WERI-Rb-1 (cell line): ENCODE results near the gene ZBTB38.
A peak's percentile ranks its signal among the peaks of the same experiment; 100 is the strongest.

ENCODE experiments used
- DNase-seq: peaks from one replicate; pipeline ENCODE4 v3.0.0-alpha.2; 2020
- H3K27ac ChIP-seq: fragments of 250-450 bp; sonication (Bioruptor Pico); 2 replicates; pipeline ENCODE4 v1.5.1; 2020; ENCODE audit warnings: mild to moderate bottlenecking, moderate library complexity
- H3K27me3 ChIP-seq: fragments of 250-450 bp; sonication (Bioruptor Pico); 2 replicates; pipeline ENCODE4 v1.5.1; 2021; ENCODE audit warnings: mild to moderate bottlenecking, low read depth, moderate library complexity; ENCODE audit not compliant: insufficient read depth, severe bottlenecking
- H3K36me3 ChIP-seq: fragments of 250-450 bp; sonication (Bioruptor Pico); 2 replicates; pipeline ENCODE4 v1.5.1; 2020; ENCODE audit warnings: mild to moderate bottlenecking, moderate library complexity
- H3K4me3 ChIP-seq: 2 replicates; pipeline ENCODE4 v1.5.1; 2011; ENCODE audit warnings: low read depth, mild to moderate bottlenecking, control low read depth, low read length
- H3K9me3 ChIP-seq: fragments of 250-450 bp; sonication (Bioruptor Pico); 2 replicates; pipeline ENCODE4 v1.5.1; 2021; ENCODE audit warnings: mild to moderate bottlenecking, moderate library complexity; ENCODE audit not compliant: severe bottlenecking
- TF ChIP-seq, protein P1 (sequence below): IDR thresholded peaks from 2 replicates; pipeline ENCODE4 v1.5.1; 2011; ENCODE audit warnings: low read depth, mild to moderate bottlenecking, control low read depth, inconsistent platforms, low read length

The ZBTB38 gene

DNA sequence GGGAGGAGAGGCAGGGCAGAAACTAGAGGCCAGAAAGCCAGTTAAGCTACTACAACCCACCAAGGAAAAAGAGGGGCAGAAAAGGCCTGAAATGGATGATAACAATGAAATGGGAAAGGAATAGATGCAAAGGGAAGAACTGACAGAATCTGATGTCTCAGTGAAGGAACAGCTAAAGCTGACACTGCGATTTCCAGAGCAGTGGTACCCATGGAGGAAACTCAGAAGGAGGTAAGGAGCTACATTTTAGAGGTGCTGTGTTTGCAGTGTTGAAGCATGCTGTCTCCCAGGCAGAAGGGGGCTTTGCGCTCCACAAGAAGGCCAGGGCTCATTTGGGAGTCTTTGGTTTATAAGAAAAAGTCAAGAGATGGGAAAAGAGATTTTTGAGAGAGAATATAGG, 38.0 kb downstream of the ZBTB38 start:
- H3K4me3 ChIP-seq = no peak overlapping the region

DNA sequence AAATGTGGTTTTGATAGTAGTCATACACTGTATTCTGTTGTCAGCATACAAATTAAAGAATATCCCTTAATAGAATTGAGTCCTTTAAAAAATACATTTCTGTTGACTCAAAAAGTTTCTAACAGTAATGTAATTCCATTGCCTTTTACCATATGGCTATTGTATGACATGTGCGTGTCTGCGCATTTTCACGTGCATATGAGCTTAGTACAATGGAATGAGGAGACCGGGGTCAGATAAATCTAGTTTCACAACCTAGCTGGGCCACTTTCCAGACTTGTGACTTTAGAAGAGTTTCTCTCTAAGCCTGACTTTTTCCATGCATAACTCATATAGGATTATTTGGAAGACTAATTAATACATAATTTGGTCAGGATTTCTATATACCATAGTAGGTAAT, 38.7 kb downstream of the ZBTB38 start:
- H3K36me3 ChIP-seq = peaks cover 34% of the 10 kb centered on the region
- no peak for DNase-seq
- no peak overlapping the region for H3K27ac ChIP-seq
- no peaks in the 10 kb centered on the region for H3K9me3 ChIP-seq
- TF ChIP-seq, protein P1, sequence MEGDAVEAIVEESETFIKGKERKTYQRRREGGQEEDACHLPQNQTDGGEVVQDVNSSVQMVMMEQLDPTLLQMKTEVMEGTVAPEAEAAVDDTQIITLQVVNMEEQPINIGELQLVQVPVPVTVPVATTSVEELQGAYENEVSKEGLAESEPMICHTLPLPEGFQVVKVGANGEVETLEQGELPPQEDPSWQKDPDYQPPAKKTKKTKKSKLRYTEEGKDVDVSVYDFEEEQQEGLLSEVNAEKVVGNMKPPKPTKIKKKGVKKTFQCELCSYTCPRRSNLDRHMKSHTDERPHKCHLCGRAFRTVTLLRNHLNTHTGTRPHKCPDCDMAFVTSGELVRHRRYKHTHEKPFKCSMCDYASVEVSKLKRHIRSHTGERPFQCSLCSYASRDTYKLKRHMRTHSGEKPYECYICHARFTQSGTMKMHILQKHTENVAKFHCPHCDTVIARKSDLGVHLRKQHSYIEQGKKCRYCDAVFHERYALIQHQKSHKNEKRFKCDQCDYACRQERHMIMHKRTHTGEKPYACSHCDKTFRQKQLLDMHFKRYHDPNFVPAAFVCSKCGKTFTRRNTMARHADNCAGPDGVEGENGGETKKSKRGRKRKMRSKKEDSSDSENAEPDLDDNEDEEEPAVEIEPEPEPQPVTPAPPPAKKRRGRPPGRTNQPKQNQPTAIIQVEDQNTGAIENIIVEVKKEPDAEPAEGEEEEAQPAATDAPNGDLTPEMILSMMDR = no peak
- no peaks in the 10 kb centered on the region for H3K27me3 ChIP-seq
- H3K4me3 ChIP-seq = no peak overlapping the region

More for the DNA sequence above, 38.0 kb downstream of the ZBTB38 start:
- Histone ChIP-seq H3K27me3 (no peaks in the 10 kb centered on the region), H3K27ac (no peak overlapping the region), H3K9me3 (no peaks in the 10 kb centered on the region), H3K36me3 (peaks cover 34% of the 10 kb centered on the region)
- DNase-seq = no peak
- TF ChIP-seq, protein P1 = no peak

DNA sequence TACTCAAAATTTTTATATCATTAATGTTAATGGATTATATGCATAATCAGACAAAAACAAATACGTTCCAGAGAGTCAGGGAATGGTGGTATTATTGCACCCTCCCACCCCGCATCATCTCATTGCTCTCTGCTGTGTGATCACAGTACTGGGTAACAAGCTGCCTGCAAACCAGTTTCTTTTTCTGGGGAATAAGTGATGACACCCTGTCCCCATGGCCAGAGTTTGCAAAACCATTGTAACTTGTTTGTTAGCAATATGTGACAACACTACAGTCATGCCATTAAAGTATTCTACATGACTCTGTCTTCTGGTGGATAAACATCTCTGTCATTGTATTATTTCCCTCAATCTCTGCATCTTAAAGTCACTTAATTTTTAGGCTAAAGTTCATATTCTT, 39.5 kb downstream of the ZBTB38 start:
- DNase-seq = no peak
- H3K9me3 ChIP-seq = no peaks in the 10 kb centered on the region
- H3K36me3 ChIP-seq = peaks cover 34% of the 10 kb centered on the region
- H3K27ac ChIP-seq = no peak overlapping the region
- H3K4me3 ChIP-seq = no peak overlapping the region
- H3K27me3 ChIP-seq = no peaks in the 10 kb centered on the region
- TF ChIP-seq, protein P1 = no peak

DNA sequence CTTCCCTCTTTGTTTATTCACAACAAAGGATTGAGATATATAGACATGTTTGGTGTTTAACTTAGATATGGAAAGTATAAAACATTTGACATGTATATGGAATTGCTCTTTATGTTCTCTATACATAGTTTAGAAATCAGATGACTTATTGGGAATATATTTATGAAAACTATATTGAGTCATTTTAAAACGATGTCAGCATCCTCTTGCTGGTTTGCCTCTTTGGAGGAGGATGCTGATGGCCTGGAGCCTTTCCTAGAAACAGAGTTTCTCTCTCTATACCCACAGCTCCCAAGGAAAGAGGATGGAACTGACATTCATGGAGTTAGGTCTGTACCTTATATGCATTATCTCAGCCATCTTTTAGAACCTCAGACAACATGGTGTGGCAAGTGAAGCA, 40.3 kb downstream of the ZBTB38 start:
- DNase-seq = no peak
- Histone ChIP-seq H3K4me3 (no peak overlapping the region), H3K27me3 (no peaks in the 10 kb centered on the region), H3K36me3 (peaks cover 38% of the 10 kb centered on the region), H3K9me3 (no peaks in the 10 kb centered on the region), H3K27ac (no peak overlapping the region)
- TF ChIP-seq, protein P1 = no peak

DNA sequence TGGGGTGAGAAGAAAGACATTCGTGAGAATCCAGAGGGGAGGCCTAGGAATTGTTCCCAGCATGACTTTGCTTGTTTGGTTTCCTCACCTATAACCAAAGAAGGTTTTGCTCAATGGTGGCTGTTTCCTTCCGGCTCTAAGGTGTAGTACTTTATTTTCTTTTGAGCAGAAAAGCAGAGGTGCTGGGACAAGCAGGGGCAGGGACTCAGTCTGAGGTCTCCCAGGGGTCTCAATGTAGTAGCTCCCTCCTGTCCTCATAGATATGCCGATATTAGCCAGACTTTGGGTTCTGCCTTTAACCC, 41.6 kb downstream of the ZBTB38 start:
- H3K36me3 ChIP-seq = peaks cover 41% of the 10 kb centered on the region
- DNase-seq = no peak

DNA sequence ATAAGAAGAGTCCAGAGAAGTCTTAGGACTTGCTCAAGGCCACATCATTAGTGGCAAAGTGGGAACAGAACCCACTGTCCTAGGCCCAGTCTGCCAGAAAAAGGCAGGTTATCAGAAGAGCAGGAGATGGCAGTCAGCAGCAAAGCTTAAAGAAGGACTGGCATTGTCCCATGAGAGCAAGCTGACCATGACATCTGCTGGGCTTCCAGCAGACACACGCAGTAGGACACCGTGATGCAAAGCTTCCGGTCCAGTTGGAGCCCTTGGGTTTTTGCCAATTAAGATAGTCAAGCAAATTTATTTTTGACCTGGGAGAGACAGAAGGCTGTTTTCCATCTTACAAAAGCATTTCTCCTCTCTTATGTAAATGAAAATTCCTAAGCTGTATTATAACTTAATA, 42.1 kb downstream of the ZBTB38 start:
- Histone ChIP-seq H3K4me3 (no peak overlapping the region), H3K27ac (peak overlapping the region; percentile 52), H3K27me3 (no peaks in the 10 kb centered on the region), H3K36me3 (peaks cover 40% of the 10 kb centered on the region), H3K9me3 (no peaks in the 10 kb centered on the region)
- TF ChIP-seq, protein P1 = peak; percentile 46; the same call in 1 of the 2 replicates
- peak; percentile 36 for DNase-seq

More for the DNA sequence above, 41.6 kb downstream of the ZBTB38 start:
- no peak overlapping the region for H3K4me3 ChIP-seq
- no peaks in the 10 kb centered on the region for H3K9me3 ChIP-seq
- TF ChIP-seq, protein P1 = no peak
- no peaks in the 10 kb centered on the region for H3K27me3 ChIP-seq
- peak overlapping the region; percentile 52 for H3K27ac ChIP-seq
